Upper lobe of left lung (tissue), 4 donors: ENCODE results near the gene BBS9.

Experiments
- EP300 ChIP-seq, 4 donors: sonication (generic); formaldehyde crosslinking; IDR thresholded peaks; one replicate each; pipeline ENCODE4 v1.5.1; 2017; ENCODE audit warnings: antibody characterized with exemption in 4 of 4, control low read depth in 2 of 4
- POLR2A ChIP-seq, 4 donors: fragments of 450-650 bp; IDR thresholded peaks; one replicate each; pipeline ENCODE4 v1.5.1; 2016 to 2017; ENCODE audit warnings: antibody characterized with exemption in 4 of 4, mild to moderate bottlenecking in 2 of 4
- POLR2AphosphoS5 ChIP-seq, 2 donors: sonication (generic); formaldehyde crosslinking; IDR thresholded peaks; one replicate each; pipeline ENCODE4 v1.5.1; 2017; ENCODE audit warnings: antibody characterized with exemption in 2 of 2
- TF ChIP-seq, protein P1 (sequence below), 6 experiments: fragments of 450-650 bp in 4 of 6; fragments of 200-600 bp in 2 of 6; sonication (generic) in 2 of 6; IDR thresholded peaks; one replicate each; pipeline ENCODE4 v1.5.1; 2016 to 2019; ENCODE audit warnings: antibody characterized with exemption in 6 of 6

DNA sequence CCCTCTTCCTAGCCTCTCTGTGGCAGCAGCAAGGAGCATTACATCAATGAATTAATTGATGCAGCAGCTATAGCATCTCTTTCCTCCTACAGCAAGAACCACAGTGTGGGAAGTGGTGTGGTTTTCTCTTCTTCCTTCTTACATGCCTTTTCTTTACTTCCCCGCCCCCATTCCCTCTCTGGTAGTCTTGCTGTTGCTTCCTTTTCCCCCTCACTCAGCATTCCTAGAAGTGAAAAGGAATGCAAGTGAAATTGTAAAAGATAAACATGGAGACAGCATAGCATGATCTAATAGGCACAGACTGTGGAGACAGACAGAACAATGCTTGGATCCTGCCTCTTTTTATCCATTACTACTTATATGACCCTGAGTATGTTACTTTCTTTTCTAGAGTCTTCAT, 405.5 kb downstream of the BBS9 start:
- TF ChIP-seq, protein P1, sequence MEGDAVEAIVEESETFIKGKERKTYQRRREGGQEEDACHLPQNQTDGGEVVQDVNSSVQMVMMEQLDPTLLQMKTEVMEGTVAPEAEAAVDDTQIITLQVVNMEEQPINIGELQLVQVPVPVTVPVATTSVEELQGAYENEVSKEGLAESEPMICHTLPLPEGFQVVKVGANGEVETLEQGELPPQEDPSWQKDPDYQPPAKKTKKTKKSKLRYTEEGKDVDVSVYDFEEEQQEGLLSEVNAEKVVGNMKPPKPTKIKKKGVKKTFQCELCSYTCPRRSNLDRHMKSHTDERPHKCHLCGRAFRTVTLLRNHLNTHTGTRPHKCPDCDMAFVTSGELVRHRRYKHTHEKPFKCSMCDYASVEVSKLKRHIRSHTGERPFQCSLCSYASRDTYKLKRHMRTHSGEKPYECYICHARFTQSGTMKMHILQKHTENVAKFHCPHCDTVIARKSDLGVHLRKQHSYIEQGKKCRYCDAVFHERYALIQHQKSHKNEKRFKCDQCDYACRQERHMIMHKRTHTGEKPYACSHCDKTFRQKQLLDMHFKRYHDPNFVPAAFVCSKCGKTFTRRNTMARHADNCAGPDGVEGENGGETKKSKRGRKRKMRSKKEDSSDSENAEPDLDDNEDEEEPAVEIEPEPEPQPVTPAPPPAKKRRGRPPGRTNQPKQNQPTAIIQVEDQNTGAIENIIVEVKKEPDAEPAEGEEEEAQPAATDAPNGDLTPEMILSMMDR (IDR thresholded peaks at IDR 0.05), result no peak
- TF ChIP-seq POLR2A (IDR thresholded peaks at IDR 0.05) (no peak), POLR2AphosphoS5 (IDR thresholded peaks at IDR 0.05) (no peak), EP300 (IDR thresholded peaks at IDR 0.05) (no peak)
